Stomach smooth muscle (tissue), 2 donors: ENCODE measurements around the gene HUNK.

Source experiments
- H3K27ac ChIP-seq: one replicate; pipeline ENCODE4 v1.7.0; 2013; ENCODE audit warnings: mild to moderate bottlenecking, low read length, inconsistent platforms
- H3K27me3 ChIP-seq, 2 donors: one replicate each; pipeline ENCODE4 v1.7.0; 2013; ENCODE audit warnings: low read length in 2 of 2; ENCODE audit not compliant: insufficient read depth in 2 of 2, control insufficient read depth in 1 of 2
- H3K36me3 ChIP-seq, 2 donors: one replicate each; pipeline ENCODE4 v1.7.0; 2013; ENCODE audit warnings: low read length in 2 of 2; ENCODE audit not compliant: control insufficient read depth in 2 of 2, insufficient read depth in 2 of 2
- H3K4me1 ChIP-seq: one replicate; pipeline ENCODE4 v1.7.0; 2013; ENCODE audit warnings: low read length; ENCODE audit not compliant: control insufficient read depth, insufficient read depth
- H3K4me3 ChIP-seq, 2 donors: one replicate each; pipeline ENCODE4 v1.7.0; 2013; ENCODE audit warnings: low read length in 2 of 2
- H3K9ac ChIP-seq, 2 donors: one replicate each; pipeline ENCODE4 v1.7.0; 2013; ENCODE audit warnings: low read length in 2 of 2, mild to moderate bottlenecking in 1 of 2
- H3K9me3 ChIP-seq, 2 donors: one replicate each; pipeline ENCODE4 v1.7.0; 2013; ENCODE audit warnings: low read length in 2 of 2; ENCODE audit not compliant: control insufficient read depth in 2 of 2
- donor health status: healthy.
- donor health status: Pancreatic carcinoma.

The HUNK gene

DNA sequence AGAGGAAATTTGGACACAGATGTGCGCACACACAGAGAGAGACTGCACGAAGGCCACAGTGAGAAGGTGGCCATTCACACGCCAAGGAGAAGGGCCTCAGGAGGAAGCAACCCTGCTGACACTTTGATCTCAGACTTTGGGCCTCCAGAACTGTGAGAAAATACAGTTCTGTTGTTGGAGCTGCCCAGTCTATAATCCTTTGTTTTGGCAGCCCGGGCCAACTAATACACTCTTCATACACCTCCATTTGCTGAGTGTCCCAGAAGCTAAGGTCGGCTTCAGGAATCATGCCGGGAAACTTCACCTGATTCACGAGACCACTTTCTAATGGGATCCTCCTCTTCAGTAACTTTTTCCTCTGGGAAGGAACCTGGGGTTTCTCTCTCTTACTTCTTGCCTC is 23.2 kb downstream of the HUNK start:
- H3K4me1 ChIP-seq: no peaks in the 10 kb centered on the region
- H3K27ac ChIP-seq: no peak overlapping the region
- no peaks in the 10 kb centered on the region for H3K9me3 ChIP-seq
- H3K4me3 ChIP-seq: no peak overlapping the region
- no peak overlapping the region for H3K9ac ChIP-seq
- no peaks in the 10 kb centered on the region for H3K36me3 ChIP-seq
- no peaks in the 10 kb centered on the region for H3K27me3 ChIP-seq

DNA sequence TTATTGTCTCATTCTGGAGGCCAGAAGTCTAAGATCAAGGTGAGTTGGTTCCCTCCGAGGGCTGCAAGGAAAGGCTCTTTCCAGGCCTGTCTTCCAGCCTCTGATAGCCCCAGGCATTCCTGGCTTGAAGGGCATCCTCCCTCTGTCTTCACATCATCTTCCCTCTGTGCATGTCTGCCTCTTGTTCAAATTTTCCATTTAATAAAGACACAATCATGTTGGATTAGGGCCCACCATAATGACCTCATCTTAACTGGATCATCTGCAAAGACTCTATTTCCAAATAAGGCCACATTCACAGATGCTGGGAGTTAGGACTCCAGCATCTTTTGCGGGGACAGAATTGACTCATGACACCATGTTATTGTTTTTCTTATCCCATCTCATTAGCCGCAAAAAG is 24.5 kb downstream of the HUNK start:
- H3K4me3 ChIP-seq: no peak overlapping the region
- no peaks in the 10 kb centered on the region for H3K9me3 ChIP-seq
- H3K27ac ChIP-seq: no peak overlapping the region
- no peaks in the 10 kb centered on the region for H3K36me3 ChIP-seq
- no peak overlapping the region for H3K9ac ChIP-seq
- no peaks in the 10 kb centered on the region for H3K27me3 ChIP-seq
- no peaks in the 10 kb centered on the region for H3K4me1 ChIP-seq

GRCh38 chr21:31898933-31899630 is 26.3 kb downstream of the HUNK start:
- no peak overlapping the region for H3K9ac ChIP-seq
- H3K27me3 ChIP-seq: no peaks in the 10 kb centered on the region
- no peaks in the 10 kb centered on the region for H3K36me3 ChIP-seq
- H3K27ac ChIP-seq: no peak overlapping the region
- H3K9me3 ChIP-seq: no peaks in the 10 kb centered on the region
- no peaks in the 10 kb centered on the region for H3K4me1 ChIP-seq
- no peak overlapping the region for H3K4me3 ChIP-seq

DNA sequence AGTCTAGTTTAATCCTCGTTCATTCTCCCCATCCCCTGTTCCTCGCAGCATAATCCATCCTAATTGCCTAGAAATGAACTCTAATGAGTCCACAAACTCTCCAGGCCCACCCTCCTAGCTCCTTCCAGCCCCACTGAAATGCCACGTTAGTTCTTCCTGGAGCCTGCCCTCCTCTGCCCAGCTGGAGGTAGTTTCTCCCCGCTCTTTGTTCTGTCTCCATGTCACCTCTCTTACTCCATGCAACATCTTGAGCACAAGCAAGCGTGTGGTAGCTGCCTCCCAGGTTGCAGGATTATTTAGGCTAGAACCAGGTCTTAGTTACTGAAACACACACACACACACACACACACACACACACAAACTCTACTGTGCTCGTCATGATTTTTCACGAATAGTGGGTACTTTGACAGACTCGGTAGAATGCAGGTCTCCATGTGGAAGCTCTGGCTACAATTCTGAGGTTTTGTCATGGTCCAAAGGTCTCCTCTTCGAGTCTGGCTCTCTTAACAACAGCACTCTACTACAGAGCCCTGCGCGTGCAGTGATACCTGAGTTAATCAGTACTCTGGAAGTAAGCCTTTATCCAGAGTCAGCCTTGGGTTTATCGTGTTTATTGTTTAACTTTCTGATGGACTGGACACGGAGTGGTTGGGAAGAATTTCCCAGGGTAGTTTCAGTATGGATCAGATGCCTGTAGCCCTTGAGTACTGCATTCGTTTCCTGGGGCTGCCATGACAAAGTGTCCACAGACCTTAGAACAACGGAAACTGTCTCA is 27.5 kb downstream of the HUNK start:
- H3K27me3 ChIP-seq: no peaks in the 10 kb centered on the region
- H3K9ac ChIP-seq: no peak overlapping the region
- no peak overlapping the region for H3K27ac ChIP-seq
- H3K36me3 ChIP-seq: no peaks in the 10 kb centered on the region
- H3K9me3 ChIP-seq: no peaks in the 10 kb centered on the region
- H3K4me3 ChIP-seq: no peak overlapping the region
- no peaks in the 10 kb centered on the region for H3K4me1 ChIP-seq

GRCh38 chr21:31901315-31901714 is 28.5 kb downstream of the HUNK start:
- H3K9ac ChIP-seq: no peak overlapping the region
- H3K4me3 ChIP-seq: no peak overlapping the region
- no peak overlapping the region for H3K27ac ChIP-seq
- H3K9me3 ChIP-seq: no peaks in the 10 kb centered on the region
- no peaks in the 10 kb centered on the region for H3K36me3 ChIP-seq
- no peaks in the 10 kb centered on the region for H3K27me3 ChIP-seq
- H3K4me1 ChIP-seq: no peaks in the 10 kb centered on the region

DNA sequence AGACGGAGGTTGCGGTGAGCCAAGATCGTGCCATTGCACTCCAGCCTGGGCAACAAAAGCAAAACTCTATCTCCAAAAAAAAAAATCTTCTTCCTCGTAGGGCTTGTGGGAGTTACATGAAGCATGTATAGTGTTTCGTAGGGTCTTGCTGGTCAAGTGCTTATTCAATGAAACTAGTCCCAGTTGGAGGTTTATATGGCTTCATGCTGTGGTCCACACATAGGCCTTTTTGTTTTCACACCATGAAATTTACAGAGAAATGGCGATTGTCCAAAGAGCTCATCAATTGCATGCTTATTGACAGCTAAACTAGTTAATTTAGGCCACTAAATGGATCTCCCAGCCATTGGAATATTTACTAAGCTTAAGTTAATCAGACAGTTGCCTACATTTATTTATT is 29.6 kb downstream of the HUNK start:
- Histone ChIP-seq H3K27ac (no peak overlapping the region), H3K4me1 (no peaks in the 10 kb centered on the region), H3K27me3 (no peaks in the 10 kb centered on the region), H3K36me3 (no peaks in the 10 kb centered on the region), H3K9me3 (no peaks in the 10 kb centered on the region), H3K9ac (no peak overlapping the region), H3K4me3 (no peak overlapping the region)

GRCh38 chr21:31903896-31904295 is 31.1 kb downstream of the HUNK start:
- Histone ChIP-seq H3K9me3 (no peaks in the 10 kb centered on the region), H3K4me1 (peaks cover 2% of the 10 kb centered on the region), H3K36me3 (no peaks in the 10 kb centered on the region), H3K27me3 (no peaks in the 10 kb centered on the region), H3K4me3 (no peak overlapping the region), H3K27ac (no peak overlapping the region), H3K9ac (no peak overlapping the region)

GRCh38 chr21:31905503-31906451 is 33.0 kb downstream of the HUNK start:
- no peaks in the 10 kb centered on the region for H3K9me3 ChIP-seq
- no peaks in the 10 kb centered on the region for H3K36me3 ChIP-seq
- no peaks in the 10 kb centered on the region for H3K27me3 ChIP-seq
- no peak overlapping the region for H3K9ac ChIP-seq
- H3K27ac ChIP-seq: no peak overlapping the region
- H3K4me3 ChIP-seq: no peak overlapping the region
- peaks cover 2% of the 10 kb centered on the region for H3K4me1 ChIP-seq

- H3K9me3 ChIP-seq: no peaks in the 10 kb centered on the region
- no peak overlapping the region for H3K27ac ChIP-seq
- H3K27me3 ChIP-seq: no peaks in the 10 kb centered on the region
- H3K4me3 ChIP-seq: no peak overlapping the region
- no peak overlapping the region for H3K9ac ChIP-seq
- peaks cover 2% of the 10 kb centered on the region for H3K4me1 ChIP-seq
- no peaks in the 10 kb centered on the region for H3K36me3 ChIP-seq
These were observed 35.5 kb downstream of the HUNK start for GRCh38 chr21:31908106-31909031.
